CD4-positive, alpha-beta T cell treated with Interleukin-12 subunit alpha and Interleukin-12 subunit beta, for 1 hour (primary cell): Measurements from ENCODE around the gene SACM1L.

ENCODE experiments used
- DNase-seq: peaks from one replicate; pipeline ENCODE4 v3.0.0-alpha.2; 2020

The SACM1L gene

GRCh38 chr3:45773714-45774449 lies 84.7 kb downstream of the SACM1L start:
- no peak for DNase-seq

- DNase-seq, result no peak
Observed at GRCh38 chr3:45774581-45775521, 85.7 kb downstream of the SACM1L start.

GRCh38 chr3:45775571-45776300 lies 86.5 kb downstream of the SACM1L start:
- no peak for DNase-seq

- no peak for DNase-seq
Observed at GRCh38 chr3:45776301-45776595, 87.1 kb downstream of the SACM1L start.

GRCh38 chr3:45776611-45777010 lies 87.4 kb downstream of the SACM1L start:
- DNase-seq, result no peak

- DNase-seq, result no peak
Observed at GRCh38 chr3:45777111-45777745, 88.0 kb downstream of the SACM1L start.

- DNase-seq, result no peak
Observed at GRCh38 chr3:45777746-45778386, 88.7 kb downstream of the SACM1L start.

- no peak for DNase-seq
Observed at GRCh38 chr3:45778761-45779201, 89.6 kb downstream of the SACM1L start.

- DNase-seq, result no peak
Observed at GRCh38 chr3:45779746-45780735, 90.8 kb downstream of the SACM1L start.

GRCh38 chr3:45781271-45781670 lies 92.1 kb downstream of the SACM1L start:
- no peak for DNase-seq

GRCh38 chr3:45781841-45782240 lies 92.6 kb downstream of the SACM1L start:
- DNase-seq, result no peak

GRCh38 chr3:45782381-45782780 lies 93.2 kb downstream of the SACM1L start:
- no peak for DNase-seq

GRCh38 chr3:45783667-45784066 lies 94.5 kb downstream of the SACM1L start:
- no peak for DNase-seq

GRCh38 chr3:45785605-45786150 lies 96.5 kb downstream of the SACM1L start:
- no peak for DNase-seq

- DNase-seq, result no peak
Observed at GRCh38 chr3:45786801-45787495, 97.8 kb downstream of the SACM1L start.

- no peak for DNase-seq
Observed at GRCh38 chr3:45787551-45787950, 98.4 kb downstream of the SACM1L start.

GRCh38 chr3:45789235-45789812 lies 100.1 kb downstream of the SACM1L start:
- DNase-seq, result no peak

- no peak for DNase-seq
Observed at GRCh38 chr3:45790596-45790995, 101.4 kb downstream of the SACM1L start.

- no peak for DNase-seq
Observed at GRCh38 chr3:45792036-45792435, 102.8 kb downstream of the SACM1L start.
